Measurements from ENCODE around the gene CD9.
"Not testable (repeated sequence)": the region's sequence is repeated elsewhere in the genome, so short reads cannot be mapped to it uniquely, and the experiment has no call there.

Gene CD9

GRCh38 chr12:6183689-6184428, 16.3 kb upstream of the CD9 start:
- DNase-seq (ENCODE audit: low read depth in 1 of 2, low spot score in 1 of 2): no peak
- in situ Hi-C loops (cut with HindIII; ENCODE audit: low pct_unique_long_range_greater_than_20kb, low sequenced_read_pairs): no loop called here
- TF ChIP-seq JUND (IDR thresholded peaks at IDR 0.05; ENCODE audit: low read depth): no peak

- DNase-seq (ENCODE audit: low read depth in 1 of 2, low spot score in 1 of 2): no peak
- in situ Hi-C loops (cut with HindIII; ENCODE audit: low pct_unique_long_range_greater_than_20kb, low sequenced_read_pairs): no loop called here
- no peak for TF ChIP-seq JUND (IDR thresholded peaks at IDR 0.05; ENCODE audit: low read depth)
Measured at GRCh38 chr12:6185961-6186827, 14.0 kb upstream of the CD9 start.

DNA sequence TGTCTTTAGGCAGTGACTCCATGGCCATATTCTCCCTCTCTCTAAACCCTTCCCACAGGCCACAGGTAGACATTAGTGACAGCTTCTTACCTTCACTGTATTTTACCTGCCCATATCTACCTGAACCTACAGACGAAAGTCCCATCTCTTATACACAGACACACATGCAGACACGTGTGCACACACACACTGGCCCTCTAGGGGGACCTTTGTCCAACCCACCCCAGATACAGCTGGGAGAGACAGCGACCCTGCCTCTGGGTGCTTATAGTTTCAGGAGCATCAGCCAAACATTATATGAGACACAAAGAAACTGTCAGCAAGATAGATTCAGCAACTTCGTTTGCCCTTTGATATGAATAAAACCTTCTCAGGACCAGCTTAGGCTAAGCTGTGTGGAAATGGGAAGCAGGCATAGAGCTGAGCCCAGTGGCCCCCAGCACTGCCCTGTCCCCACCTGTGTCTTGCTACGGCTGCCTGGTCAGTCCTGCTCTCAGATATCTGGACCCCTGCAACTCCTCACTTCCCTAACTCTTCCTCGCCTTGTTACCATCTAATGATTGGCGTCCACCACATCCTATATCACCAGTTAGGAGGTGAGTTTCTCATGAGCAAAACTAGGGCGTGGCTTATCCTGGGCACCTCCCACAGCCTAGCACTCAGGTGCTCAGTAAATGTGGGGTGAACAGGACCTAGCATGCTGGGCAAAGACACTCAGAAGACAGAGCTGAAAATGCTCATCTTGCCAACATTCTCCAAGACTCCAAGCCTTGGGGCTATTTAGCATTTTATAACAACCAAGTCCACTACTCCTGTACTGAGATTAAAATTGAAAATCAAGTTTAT, 12.0 kb upstream of the CD9 start:
- TF ChIP-seq JUND (IDR thresholded peaks at IDR 0.05; ENCODE audit: low read depth): no peak
- in situ Hi-C loops (cut with HindIII; ENCODE audit: low pct_unique_long_range_greater_than_20kb, low sequenced_read_pairs): no loop called here
- no peak for DNase-seq (ENCODE audit: low read depth in 1 of 2, low spot score in 1 of 2)

DNA sequence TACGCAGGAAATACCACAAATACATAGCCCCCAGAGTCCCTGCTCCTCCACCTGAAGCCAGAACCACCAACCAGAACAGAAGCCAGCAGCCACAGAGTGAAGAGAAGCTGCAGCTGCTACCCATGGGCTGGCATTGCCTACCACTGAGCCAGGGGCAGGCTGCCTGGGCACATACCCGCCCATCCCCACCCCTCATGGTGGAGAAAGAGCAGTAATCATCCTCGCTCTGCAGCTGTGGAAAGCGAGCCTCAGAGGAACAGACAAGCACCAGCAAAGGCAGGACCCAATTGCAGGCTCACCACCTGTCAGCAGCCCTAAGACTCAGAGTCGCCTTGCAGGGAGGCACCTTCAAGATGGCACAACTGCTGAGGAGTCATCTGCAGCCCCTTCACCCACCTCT, 11.2 kb upstream of the CD9 start:
- no peak for TF ChIP-seq JUND (IDR thresholded peaks at IDR 0.05; ENCODE audit: low read depth)
- in situ Hi-C loops (cut with HindIII; ENCODE audit: low pct_unique_long_range_greater_than_20kb, low sequenced_read_pairs): no loop called here
- DNase-seq (ENCODE audit: low read depth in 1 of 2, low spot score in 1 of 2): no peak

GRCh38 chr12:6189952-6190598, 10.1 kb upstream of the CD9 start:
- DNase-seq (ENCODE audit: low read depth in 1 of 2, low spot score in 1 of 2); in situ Hi-C loops (cut with HindIII; ENCODE audit: low pct_unique_long_range_greater_than_20kb, low sequenced_read_pairs): not testable (repeated sequence)

- in situ Hi-C loops (cut with HindIII; ENCODE audit: low pct_unique_long_range_greater_than_20kb, low sequenced_read_pairs); DNase-seq (ENCODE audit: low read depth in 1 of 2, low spot score in 1 of 2): not testable (repeated sequence)
Measured at GRCh38 chr12:6190767-6191530, 9.3 kb upstream of the CD9 start.

DNA sequence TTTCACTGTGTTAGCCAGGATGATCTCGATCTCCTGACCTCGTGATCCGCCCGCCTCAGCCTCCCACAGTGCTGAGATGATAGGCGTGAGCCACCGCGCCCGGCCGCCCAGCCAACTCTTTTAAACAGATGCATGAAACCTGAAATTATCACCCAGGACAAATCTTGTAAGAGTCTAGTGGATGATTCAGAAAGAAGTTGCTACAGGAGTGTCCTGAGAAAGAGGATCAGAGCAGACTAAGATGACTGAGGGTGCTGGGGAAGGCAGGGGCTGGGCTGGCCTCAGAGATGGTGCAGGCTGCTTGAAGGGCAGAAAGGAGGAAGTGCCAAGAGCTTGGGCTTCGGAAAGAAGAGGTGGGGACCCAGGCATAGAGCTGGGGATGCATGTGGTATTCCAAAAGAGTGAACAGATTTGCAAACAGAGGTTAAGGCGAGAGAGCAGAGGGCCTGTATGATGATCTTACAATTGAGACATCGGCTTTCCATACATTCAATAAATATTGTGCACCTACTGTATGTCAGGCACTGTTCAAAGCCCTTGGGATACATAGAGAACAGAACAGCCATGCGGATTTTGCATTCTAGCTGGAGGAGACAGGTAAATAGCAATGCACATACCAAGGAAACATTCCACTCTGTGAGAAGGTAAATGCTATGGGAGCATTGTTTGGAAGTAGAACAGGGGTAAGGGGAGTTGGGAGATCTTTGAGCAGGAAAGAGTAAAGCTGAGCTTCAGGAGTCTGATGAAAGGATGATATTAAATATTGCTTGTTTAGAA, 7.4 kb upstream of the CD9 start:
- no peak for DNase-seq (ENCODE audit: low read depth in 1 of 2, low spot score in 1 of 2)
- in situ Hi-C loops (cut with HindIII; ENCODE audit: low pct_unique_long_range_greater_than_20kb, low sequenced_read_pairs): no loop called here

DNA sequence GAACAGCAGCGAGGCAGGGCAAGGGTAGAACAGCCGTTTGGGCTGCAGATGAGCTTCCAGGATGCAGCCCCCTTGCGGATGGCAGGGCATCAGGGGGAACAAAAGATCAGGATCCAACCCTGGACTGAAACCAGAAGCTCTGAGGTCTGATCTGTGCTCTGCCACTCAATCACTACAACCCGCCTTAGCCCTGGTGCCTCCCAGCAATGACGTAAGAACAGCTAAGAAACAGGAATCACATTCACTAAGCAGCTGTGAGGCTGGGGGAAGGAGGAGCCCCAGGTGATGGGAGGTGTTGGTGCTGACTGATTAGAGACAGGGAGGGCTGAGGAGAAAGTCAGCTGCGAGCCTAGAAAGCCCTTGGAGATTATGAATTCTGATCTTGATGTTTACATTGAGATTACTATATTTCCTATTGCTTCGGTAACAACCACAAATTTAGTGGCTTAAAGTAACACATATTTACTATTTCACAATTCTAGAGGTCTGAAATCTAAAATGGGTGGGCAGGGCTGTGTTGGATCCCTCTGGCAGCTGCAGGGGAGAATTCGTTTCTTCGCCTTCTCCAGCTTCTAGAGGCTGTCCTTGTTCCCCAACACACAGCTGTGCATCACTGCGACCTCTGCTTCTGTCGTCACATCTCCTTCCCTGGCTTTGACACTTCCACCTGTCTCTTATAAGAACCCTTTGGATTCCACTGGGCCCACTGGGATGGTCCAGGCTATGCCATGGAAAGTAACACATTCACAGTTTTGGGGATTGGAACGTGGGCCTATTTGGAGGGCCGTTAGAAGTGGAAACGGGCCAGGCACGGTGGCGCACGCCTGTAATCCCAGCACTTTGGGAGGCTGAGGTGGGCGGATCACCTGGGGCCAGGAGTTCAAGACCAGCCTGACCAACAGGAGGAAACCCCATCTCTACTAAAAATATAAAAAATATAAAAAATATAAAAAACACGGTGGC, 6.1 kb upstream of the CD9 start:
- DNase-seq (ENCODE audit: low read depth in 1 of 2, low spot score in 1 of 2): no peak

More for the DNA sequence above, 7.4 kb upstream of the CD9 start:
- no peak for TF ChIP-seq JUND (IDR thresholded peaks at IDR 0.05; ENCODE audit: low read depth)

DNA sequence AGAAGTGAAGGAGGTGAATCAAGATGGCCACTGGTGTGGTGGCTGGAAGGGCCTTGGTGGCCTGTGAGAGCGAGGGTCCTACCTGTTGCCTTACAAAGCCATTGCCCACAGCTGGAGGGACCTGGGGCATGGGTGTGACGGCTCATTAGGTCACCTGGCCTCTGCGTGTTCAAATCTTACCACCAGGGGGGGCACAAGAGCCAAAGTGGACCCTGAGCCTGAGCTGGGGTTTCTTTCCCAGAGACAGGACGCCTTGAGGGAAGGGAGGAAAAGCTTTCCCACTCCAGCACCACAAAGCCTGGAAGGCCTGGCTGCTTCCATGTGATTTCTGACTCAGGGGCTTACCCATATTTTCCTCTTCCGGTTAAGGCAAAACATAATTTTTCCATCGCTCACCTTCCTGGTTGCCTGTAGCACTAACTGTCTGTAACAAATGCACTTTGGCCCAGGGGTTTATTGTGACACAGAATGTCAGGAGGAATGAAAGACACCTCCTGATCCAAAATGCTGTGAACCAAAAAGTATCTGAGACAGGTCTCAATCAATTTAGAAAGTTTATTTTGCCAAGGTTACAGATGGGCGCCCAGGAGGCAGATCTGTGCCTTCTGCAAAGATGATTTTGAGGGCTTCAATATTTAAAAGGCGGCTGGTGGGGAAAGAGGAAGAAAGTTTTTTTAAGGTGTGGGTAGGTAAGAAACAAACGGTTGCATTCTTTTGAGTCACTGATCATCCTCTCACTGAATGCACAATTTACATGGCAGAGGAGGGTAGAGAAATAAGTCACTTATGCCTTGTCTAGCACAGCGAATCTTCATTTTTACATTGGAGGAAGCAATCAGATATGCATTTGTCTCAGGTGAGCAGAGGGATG, 4.3 kb upstream of the CD9 start:
- peak; percentile 67 to 70 for DNase-seq (ENCODE audit: low read depth in 1 of 2, low spot score in 1 of 2)
- TF ChIP-seq JUND (IDR thresholded peaks at IDR 0.05; ENCODE audit: low read depth): no peak
- in situ Hi-C loops (cut with HindIII; ENCODE audit: low pct_unique_long_range_greater_than_20kb, low sequenced_read_pairs): no loop called here

More for the DNA sequence above, 6.1 kb upstream of the CD9 start:
- in situ Hi-C loops (cut with HindIII; ENCODE audit: low pct_unique_long_range_greater_than_20kb, low sequenced_read_pairs): no loop called here
- TF ChIP-seq JUND (IDR thresholded peaks at IDR 0.05; ENCODE audit: low read depth): no peak

All from T47D (cell line).